Measurements from ENCODE around the gene VIPR2.

The VIPR2 gene

DNA sequence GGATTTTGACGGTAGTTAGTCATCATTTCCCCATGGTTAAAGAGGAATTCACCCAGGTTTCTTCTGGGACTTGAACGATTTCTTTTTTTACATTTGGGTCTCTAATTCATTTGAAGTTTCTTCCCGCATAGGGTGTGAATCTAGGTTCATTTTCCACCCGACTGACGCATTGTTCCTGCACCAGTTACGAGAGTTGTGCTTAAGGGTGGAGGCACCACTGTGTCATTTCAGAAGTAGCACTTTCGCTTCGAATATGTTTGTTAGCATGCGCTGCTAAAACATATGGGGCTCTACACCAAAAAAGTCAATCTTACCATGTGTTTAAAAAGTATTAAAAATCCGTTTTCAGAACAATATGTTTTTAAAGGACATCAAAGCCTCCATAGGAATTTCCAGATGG, 140.3 kb downstream of the VIPR2 start:
- H3K27me3 ChIP-seq (ENCODE audit: insufficient read depth, low read length, poor library complexity): no peaks in the 10 kb centered on the region
- no peaks in the 10 kb centered on the region for H3K79me2 ChIP-seq (ENCODE audit: insufficient read depth, low read length)
- H3K9ac ChIP-seq (ENCODE audit: low read depth, low read length): no peak overlapping the region
- no peaks in the 10 kb centered on the region for H3K36me3 ChIP-seq (ENCODE audit: insufficient read depth, low read length)
- ATAC-seq (ENCODE audit: insufficient read depth, low read depth) (no peak), DNase-seq (no peak)
- no peaks in the 10 kb centered on the region for H4K20me1 ChIP-seq (ENCODE audit: insufficient read depth, low read length)
- H3K27ac ChIP-seq (ENCODE audit: low read length): no peak overlapping the region
- peaks cover 6% of the 10 kb centered on the region; the same call in 1 of the 2 replicates for H3K4me1 ChIP-seq (ENCODE audit: insufficient read depth, low read length)
- no peak for TF ChIP-seq EZH2 (IDR thresholded peaks at IDR 0.05; ENCODE audit: borderline replicate concordance, low read depth, low read length, severe bottlenecking)
- TF ChIP-seq, protein P1, sequence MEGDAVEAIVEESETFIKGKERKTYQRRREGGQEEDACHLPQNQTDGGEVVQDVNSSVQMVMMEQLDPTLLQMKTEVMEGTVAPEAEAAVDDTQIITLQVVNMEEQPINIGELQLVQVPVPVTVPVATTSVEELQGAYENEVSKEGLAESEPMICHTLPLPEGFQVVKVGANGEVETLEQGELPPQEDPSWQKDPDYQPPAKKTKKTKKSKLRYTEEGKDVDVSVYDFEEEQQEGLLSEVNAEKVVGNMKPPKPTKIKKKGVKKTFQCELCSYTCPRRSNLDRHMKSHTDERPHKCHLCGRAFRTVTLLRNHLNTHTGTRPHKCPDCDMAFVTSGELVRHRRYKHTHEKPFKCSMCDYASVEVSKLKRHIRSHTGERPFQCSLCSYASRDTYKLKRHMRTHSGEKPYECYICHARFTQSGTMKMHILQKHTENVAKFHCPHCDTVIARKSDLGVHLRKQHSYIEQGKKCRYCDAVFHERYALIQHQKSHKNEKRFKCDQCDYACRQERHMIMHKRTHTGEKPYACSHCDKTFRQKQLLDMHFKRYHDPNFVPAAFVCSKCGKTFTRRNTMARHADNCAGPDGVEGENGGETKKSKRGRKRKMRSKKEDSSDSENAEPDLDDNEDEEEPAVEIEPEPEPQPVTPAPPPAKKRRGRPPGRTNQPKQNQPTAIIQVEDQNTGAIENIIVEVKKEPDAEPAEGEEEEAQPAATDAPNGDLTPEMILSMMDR (IDR thresholded peaks at IDR 0.05; ENCODE audit: borderline replicate concordance, extremely low read depth, low read length, poor library complexity, severe bottlenecking): no peak
- no peak overlapping the region for H3K4me3 ChIP-seq (ENCODE audit: low read depth in 1 of 2, low read length in 2 of 2)
- H2AFZ ChIP-seq (ENCODE audit: low read depth, low read length): no peak overlapping the region
- no peak overlapping the region for H3K4me2 ChIP-seq (ENCODE audit: insufficient read depth, low read length)
- no peaks in the 10 kb centered on the region for H3K9me3 ChIP-seq (ENCODE audit: insufficient read depth, low read length, severe bottlenecking)

DNA sequence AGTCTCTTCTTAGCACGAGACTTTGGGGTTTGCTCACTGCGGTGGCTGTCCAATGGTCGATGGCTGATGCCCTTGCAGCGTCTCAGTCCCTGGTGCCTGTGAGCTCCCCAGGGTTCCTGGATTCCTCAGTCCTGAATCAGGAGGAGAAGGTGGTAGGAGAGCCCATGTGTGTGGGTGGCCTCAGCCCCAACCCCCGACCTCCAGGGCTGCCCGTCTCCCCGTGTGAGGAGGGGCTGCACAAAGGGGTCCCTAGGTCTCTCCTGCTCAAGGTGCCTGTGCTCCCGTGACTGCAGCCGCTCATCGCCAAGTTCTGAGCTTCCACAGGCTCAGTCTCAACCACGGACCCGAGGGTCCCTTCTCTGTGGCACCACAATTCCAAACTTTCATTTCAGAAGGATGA, 142.9 kb downstream of the VIPR2 start:
- DNase-seq (no peak), ATAC-seq (ENCODE audit: insufficient read depth, low read depth) (no peak)
- Histone ChIP-seq H3K4me2 (ENCODE audit: insufficient read depth, low read length) (no peak overlapping the region), H3K79me2 (ENCODE audit: insufficient read depth, low read length) (no peaks in the 10 kb centered on the region), H3K27ac (ENCODE audit: low read length) (no peak overlapping the region), H3K4me1 (ENCODE audit: insufficient read depth, low read length) (peaks cover 6% of the 10 kb centered on the region; the same call in 1 of the 2 replicates), H3K27me3 (ENCODE audit: insufficient read depth, low read length, poor library complexity) (no peaks in the 10 kb centered on the region), H4K20me1 (ENCODE audit: insufficient read depth, low read length) (no peaks in the 10 kb centered on the region), H2AFZ (ENCODE audit: low read depth, low read length) (no peak overlapping the region), H3K9me3 (ENCODE audit: insufficient read depth, low read length, severe bottlenecking) (no peaks in the 10 kb centered on the region), H3K4me3 (ENCODE audit: low read depth in 1 of 2, low read length in 2 of 2) (no peak overlapping the region), H3K9ac (ENCODE audit: low read depth, low read length) (no peak overlapping the region), H3K36me3 (ENCODE audit: insufficient read depth, low read length) (no peaks in the 10 kb centered on the region)
- TF ChIP-seq, protein P1 (IDR thresholded peaks at IDR 0.05; ENCODE audit: borderline replicate concordance, extremely low read depth, low read length, poor library complexity, severe bottlenecking): no peak
- no peak for TF ChIP-seq EZH2 (IDR thresholded peaks at IDR 0.05; ENCODE audit: borderline replicate concordance, low read depth, low read length, severe bottlenecking)

DNA sequence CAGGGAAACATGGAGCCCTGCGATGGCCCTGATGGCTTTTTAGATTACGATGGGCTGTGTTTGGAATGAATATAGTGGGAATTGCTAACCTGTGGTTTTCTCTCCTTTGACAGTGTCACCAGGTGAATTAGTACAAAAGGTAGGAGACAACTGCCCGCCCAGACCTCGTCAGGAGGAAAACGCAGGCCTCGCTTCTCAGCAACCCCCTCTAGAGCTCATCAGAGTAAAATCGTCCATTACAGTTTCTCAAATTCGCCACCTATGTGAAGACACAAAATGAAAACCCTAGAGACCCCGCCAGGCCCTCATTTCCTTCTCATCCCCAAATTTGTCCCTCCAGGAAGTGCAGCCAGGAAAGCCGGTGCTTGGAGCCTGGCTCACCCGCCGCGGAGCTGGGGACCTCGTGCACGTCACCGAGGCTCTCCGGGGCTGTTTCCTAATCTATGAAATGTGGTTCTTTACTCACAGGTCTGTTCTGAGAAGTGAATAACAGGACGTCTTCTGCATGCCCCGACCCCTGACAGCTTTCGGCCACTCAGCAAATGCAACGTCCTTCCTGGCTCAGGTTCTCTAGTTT, 143.7 kb downstream of the VIPR2 start:
- Histone ChIP-seq H2AFZ (ENCODE audit: low read depth, low read length) (no peak overlapping the region), H3K9me3 (ENCODE audit: insufficient read depth, low read length, severe bottlenecking) (no peaks in the 10 kb centered on the region), H3K4me2 (ENCODE audit: insufficient read depth, low read length) (no peak overlapping the region), H3K4me3 (ENCODE audit: low read depth in 1 of 2, low read length in 2 of 2) (no peak overlapping the region), H3K27ac (ENCODE audit: low read length) (no peak overlapping the region), H3K9ac (ENCODE audit: low read depth, low read length) (no peak overlapping the region), H3K4me1 (ENCODE audit: insufficient read depth, low read length) (peaks cover 6% of the 10 kb centered on the region; the same call in 1 of the 2 replicates), H4K20me1 (ENCODE audit: insufficient read depth, low read length) (no peaks in the 10 kb centered on the region), H3K36me3 (ENCODE audit: insufficient read depth, low read length) (no peaks in the 10 kb centered on the region), H3K27me3 (ENCODE audit: insufficient read depth, low read length, poor library complexity) (no peaks in the 10 kb centered on the region), H3K79me2 (ENCODE audit: insufficient read depth, low read length) (no peaks in the 10 kb centered on the region)
- TF ChIP-seq EZH2 (IDR thresholded peaks at IDR 0.05; ENCODE audit: borderline replicate concordance, low read depth, low read length, severe bottlenecking): no peak
- TF ChIP-seq, protein P1 (IDR thresholded peaks at IDR 0.05; ENCODE audit: borderline replicate concordance, extremely low read depth, low read length, poor library complexity, severe bottlenecking): no peak
- DNase-seq: no peak
- ATAC-seq (ENCODE audit: insufficient read depth, low read depth): no peak
